GM18907 (cell line): Measurements from ENCODE around the gene FERMT2.

Experiments
- ATAC-seq: cut with Tn5 transposase; IDR thresholded peaks from one replicate; pipeline ENCODE4 v1.9.1; 2021; ENCODE audit warnings: mild to moderate bottlenecking, moderate library complexity; ENCODE audit not compliant: unreplicated experiment

FERMT2 gene

GRCh38 chr14:52829527-52830185, 121.2 kb downstream of the FERMT2 start:
- ATAC-seq = no peak

- ATAC-seq = no peak
These were observed 123.4 kb downstream of the FERMT2 start for GRCh38 chr14:52827426-52827825.

- no peak for ATAC-seq
These were observed 125.8 kb downstream of the FERMT2 start for GRCh38 chr14:52825085-52825484.

GRCh38 chr14:52824462-52824861, 126.4 kb downstream of the FERMT2 start:
- no peak for ATAC-seq

- ATAC-seq = no peak
These were observed 129.0 kb downstream of the FERMT2 start for GRCh38 chr14:52821805-52822250.

- no peak for ATAC-seq
These were observed 142.7 kb downstream of the FERMT2 start for GRCh38 chr14:52808101-52808500.
